Endometrial microvascular endothelial cells (primary cell): ENCODE measurements around the gene CCDC88B. TPM values are rescaled to one million over a fixed set of nuclear protein-coding genes. Genes with fewer than 3 reads are reported as not detected.
"Not testable (repeated sequence)": the region's sequence is repeated elsewhere in the genome, so short reads cannot be mapped to it uniquely, and the experiment has no call there.

ENCODE experiments used
- in situ Hi-C: cut with HindIII; loops from 2 replicates; pipeline ENCODE4 v1.10.0; 2017; ENCODE audit warnings: low sequenced_read_pairs, low pct_unique_long_range_greater_than_20kb; ENCODE audit errors: inconsistent ontology term
- total RNA-seq: library from RNA; depleted of rRNA; stranded (reverse); fragments of >200 nt; gene quantifications from one replicate; pipeline ENCODE4 v1.2.3, GENCODE V29; 2015; ENCODE audit errors: inconsistent ontology term

Gene CCDC88B
- total RNA-seq, 1 donor from 2014 or later: 8.5 TPM

DNA sequence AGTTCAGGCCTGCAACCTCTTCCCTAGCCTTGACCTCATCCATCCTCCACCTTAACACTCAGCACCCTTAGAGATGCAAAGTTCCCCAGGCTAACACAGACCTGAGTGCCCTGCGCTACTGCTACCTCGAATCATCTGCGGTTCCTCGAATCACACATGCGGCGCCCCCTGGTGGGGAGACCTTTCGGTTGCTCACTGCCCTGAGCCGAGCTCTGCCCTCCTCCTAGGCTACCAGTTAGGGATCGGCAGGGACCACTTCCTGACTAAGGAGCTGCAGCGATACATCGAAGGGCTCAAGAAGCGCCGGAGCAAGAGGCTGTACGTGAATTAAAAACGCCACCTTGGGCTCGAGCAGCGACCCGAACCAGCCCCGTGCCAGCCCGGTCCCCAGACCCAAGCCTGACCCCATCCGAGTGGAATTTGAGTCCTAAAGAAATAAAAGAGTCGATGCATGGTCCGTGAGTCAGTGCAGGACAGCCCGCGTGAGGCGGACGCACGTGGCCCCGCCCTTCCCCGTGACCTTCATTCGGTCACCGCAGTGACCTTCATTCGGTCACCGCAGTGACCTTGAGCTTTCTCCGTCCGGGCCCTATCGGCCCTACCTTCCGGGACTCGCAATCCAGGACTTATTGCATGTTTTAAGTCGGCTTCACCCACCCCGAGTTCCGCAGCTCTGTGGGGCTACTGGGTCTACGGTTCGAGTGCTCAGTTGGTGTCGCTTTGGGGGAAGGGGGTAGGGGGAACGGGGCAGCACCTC, 35.5 kb upstream of the CCDC88B start:
- in situ Hi-C loops: no loop called here

- in situ Hi-C loops: no loop called here
Measured at GRCh38 chr11:64305075-64305690, 34.8 kb upstream of the CCDC88B start, which contains the start of gene ESRRA. ESRRA (plus strand) TSS chr11:64305524; CDS start chr11:64307180, 1,656 bp downstream.

DNA sequence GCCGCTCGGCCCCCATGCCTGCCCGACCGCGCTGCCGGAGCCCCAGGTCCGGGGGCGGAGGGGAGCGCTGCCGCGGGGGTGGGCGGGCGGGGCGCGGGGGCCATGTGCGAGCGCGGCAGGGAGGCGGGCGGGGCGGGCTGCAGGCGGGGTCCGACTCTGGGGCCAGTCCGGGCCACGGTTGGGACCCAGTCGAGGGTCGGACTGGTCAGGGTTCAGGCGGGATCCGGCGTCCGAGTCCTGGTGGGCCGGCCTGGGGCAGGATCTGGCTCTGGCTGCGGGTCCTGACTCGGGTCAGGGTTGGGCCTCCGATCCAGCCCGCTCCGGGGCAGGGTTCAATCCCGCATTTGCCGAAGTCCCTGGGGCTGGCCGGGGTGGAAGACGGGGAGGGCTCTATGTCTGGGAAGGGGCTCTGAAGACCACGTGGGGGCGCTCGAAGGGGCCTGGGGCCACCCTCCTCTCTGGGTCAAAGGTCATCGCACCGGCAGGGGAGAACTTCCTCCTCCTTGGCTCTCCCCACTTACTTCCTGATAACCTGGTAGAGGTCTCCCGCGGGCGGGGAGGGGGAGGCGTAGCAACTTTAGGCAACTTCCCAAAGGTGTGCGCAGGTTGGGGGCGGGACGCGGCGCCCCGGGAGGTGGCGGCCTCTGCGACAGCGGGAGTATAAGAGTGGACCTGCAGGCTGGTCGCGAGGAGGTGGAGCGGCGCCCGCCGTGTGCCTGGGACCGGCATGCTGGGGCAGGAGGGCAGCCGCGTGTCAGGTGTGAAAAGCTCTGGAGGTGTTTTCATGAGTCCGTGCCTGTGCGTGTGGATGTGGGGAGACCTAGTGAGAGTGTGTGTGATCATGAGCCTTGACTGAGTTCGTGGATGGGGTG, 34.1 kb upstream of the CCDC88B start:
- in situ Hi-C loops: no loop called here

DNA sequence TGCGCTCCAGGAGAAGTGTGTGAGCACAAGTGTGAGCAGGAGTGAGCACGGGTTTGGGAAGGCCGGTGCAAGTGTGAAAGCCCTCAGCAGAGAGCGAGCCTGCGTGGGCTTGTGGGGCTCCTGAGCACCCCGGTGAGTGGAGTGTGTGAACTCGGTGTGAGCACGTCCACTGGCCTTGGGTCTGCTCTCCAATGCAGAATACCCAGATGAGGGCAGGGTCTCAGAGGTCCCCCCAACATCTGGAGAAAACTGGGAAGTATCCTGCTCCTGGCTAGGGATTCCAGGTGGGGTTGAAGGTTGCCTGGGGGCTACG, 33.5 kb upstream of the CCDC88B start:
- in situ Hi-C loops: no loop called here

DNA sequence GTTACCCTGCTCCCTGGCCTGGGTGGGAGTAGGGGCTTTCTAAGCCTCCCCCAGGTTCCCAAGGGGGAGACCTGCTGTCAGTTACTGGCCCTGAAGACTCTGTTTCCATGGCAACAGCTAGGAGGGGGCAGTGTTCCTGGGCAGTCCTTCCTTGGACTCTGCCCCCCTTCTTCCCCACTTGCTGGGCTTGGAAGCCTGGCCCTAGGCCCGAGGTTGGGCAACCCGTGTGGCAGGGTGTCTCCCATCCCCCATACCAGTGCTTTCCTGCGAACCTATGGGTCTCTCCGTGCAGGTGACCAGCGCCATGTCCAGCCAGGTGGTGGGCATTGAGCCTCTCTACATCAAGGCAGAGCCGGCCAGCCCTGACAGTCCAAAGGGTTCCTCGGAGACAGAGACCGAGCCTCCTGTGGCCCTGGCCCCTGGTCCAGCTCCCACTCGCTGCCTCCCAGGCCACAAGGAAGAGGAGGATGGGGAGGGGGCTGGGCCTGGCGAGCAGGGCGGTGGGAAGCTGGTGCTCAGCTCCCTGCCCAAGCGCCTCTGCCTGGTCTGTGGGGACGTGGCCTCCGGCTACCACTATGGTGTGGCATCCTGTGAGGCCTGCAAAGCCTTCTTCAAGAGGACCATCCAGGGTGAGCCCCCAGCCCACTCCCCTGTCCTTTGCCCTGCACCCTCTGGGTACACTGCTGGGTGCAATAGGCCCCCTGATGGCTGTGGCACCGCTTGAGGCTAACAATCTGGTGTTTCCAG, 33.0 kb upstream of the CCDC88B start:
- in situ Hi-C loops: no loop called here

DNA sequence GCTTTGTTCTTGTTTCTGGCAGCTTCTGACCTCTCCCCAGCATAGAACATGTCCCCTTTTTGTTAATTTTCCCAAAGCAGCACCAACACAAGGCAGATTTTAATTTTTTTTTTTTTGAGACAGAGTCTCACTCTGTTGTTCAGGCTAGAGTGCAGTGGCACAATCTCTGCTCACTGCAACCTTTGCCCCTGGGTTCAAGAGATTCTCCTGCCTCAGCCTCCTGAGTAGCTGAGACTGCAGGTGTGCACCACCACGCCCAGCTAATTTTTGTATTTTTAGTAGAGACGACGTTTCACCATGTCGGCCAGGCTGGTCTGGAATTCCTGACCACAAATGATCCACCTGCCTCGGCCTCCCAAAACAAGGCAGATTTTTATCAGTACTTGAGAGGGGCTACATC, 32.2 kb upstream of the CCDC88B start:
- in situ Hi-C loops: not testable (repeated sequence)

GRCh38 chr11:64312947-64313346, 27.1 kb upstream of the CCDC88B start:
- in situ Hi-C loops: no loop called here

DNA sequence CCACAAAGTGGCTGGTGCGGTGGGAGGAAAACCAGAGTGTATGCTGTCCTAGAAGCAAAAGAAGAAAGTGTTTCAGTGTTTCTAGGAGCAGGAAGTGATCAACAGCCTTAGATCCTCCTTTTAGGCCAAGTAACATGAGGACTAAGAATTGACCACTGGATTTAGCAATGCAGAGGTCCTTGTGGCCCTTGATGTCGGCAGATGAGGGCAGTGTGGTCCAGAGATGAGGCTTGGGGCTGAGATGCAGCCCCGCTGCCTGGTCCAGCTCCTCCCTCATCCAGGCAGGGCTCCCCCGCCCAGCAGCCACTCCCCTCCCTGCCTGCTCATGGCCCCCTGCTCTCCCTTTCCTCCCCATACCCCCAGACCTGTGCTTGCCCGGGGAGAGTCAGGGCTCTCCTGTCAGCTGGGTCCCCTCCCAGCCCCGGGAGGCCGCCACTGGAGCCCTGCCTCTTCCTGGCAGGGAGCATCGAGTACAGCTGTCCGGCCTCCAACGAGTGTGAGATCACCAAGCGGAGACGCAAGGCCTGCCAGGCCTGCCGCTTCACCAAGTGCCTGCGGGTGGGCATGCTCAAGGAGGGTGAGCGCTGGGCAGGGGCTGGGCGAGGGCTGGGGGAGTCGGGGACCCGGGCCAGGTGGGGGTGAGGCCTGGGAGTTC, 26.4 kb upstream of the CCDC88B start:
- in situ Hi-C loops: no loop called here

- in situ Hi-C loops: no loop called here
Measured at GRCh38 chr11:64314146-64314804, 25.7 kb upstream of the CCDC88B start.

DNA sequence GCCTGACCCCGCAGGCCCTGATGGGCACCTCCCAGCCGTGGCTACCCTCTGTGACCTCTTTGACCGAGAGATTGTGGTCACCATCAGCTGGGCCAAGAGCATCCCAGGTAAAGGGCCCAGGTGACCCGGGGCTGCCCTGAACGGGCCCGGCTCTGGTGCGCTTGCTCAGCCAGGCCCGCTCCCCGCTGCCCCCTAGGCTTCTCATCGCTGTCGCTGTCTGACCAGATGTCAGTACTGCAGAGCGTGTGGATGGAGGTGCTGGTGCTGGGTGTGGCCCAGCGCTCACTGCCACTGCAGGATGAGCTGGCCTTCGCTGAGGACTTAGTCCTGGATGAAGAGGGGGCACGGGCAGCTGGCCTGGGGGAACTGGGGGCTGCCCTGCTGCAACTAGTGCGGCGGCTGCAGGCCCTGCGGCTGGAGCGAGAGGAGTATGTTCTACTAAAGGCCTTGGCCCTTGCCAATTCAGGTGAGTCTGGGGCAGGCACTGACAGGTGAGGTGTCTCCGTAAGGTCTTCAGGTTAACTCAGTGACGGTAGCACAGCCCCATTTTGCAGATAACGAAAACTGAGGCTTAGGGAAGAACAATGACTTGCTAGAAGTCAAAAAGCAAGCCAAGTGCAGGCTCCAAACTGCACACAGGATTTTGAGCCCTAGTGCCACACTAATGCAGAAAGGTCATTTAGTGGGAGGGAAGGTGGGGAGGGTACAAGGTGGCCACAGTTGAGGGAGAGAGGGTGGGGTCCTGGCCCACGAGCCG, 25.0 kb upstream of the CCDC88B start:
- in situ Hi-C loops: no loop called here

GRCh38 chr11:64315667-64316526, 24.1 kb upstream of the CCDC88B start:
- in situ Hi-C loops: not testable (repeated sequence)

DNA sequence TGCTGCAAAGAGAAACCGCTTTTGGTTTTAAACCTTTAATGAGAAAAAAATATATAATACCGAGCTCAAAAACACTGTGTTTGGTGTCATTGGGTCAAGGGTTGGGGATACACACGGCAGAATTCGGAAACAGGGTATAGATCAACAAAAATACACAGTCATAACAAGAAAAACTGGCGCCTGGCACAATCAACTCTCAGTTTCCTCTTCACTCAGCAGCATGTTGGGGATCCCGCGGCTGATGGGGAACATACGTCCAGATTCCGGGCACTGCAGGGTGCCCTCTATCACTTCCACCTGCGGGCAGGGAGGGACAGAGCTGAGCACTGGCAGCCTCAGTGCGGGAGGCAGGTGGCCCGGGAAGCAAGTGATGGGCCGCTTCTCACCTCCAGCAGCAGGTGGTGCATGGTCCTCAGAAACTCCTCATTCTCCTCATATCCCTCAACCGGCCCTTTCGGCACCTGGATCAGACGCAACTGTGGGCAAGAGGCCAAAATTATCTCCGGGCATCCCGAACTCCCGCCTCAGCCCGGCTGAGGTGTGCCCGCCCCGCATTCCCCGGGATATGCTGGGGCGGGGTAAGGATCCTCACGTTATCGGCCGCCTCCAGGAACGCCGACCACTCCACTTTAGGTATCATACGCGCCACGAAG, 23.2 kb upstream of the CCDC88B start:
- in situ Hi-C loops: no loop called here

DNA sequence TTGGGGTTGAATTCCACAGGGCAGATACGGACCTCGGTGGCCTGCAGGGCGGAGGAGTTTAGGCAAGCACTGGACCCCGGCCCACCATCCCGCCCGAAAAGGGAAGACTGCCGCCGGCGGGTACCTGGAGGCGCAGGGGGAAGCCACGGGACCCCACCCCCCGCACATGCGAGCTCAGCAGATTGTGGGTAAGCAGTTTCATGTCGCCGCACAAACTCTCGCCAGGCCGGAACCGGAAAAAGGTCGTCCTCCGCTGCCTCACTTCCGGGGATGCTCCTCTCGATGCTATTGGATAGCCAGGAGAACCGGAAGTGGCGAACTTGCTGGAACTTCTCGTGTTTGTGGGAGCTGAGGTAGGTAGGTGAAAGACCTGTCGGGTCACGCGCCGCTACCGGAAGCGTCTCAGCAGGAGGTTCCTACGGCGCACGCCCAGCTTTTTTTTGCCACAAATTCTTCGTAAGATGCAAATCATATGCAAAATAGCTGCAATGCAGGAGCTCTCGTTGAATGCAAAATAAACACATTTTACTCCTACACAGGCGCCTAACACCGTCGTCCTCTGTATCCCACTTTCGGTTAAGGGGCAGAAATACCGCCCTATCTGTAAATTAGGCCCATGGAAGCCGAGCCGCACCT, 22.6 kb upstream of the CCDC88B start, which contains the start of gene TRMT112:
TRMT112 (minus strand) TSS at position 235 of the 636 bp plus-strand sequence; CDS start at position 202, 33 bp downstream.
- in situ Hi-C loops: no loop called here

GRCh38 chr11:64317961-64318765, 21.8 kb upstream of the CCDC88B start, which contains the start of gene PRDX5:
PRDX5 (plus strand) TSS chr11:64318121; CDS start chr11:64318216, 95 bp downstream.
- in situ Hi-C loops: no loop called here
